ENCODE results near the gene AUTS2.

The AUTS2 gene

GRCh38 chr7:69602522-69602921 is 4.2 kb downstream of the AUTS2 start:
- Histone ChIP-seq H3K4me2 (ENCODE audit: low read depth, low read length, poor library complexity, severe bottlenecking) (peak overlapping the region; percentile 82), H3K9ac (ENCODE audit: low read length) (no peak overlapping the region), H3K36me3 (ENCODE audit: low read length) (no peaks in the 10 kb centered on the region), H3K4me3 (ENCODE audit: insufficient read depth, low read length, poor library complexity, severe bottlenecking) (no peak overlapping the region), H4K20me1 (ENCODE audit: low read depth, low read length) (peaks cover 58% of the 10 kb centered on the region), H3K9me3 (ENCODE audit: insufficient read depth, low read length) (no peaks in the 10 kb centered on the region), H2AFZ (ENCODE audit: low read depth, low read length, severe bottlenecking) (no peak overlapping the region), H3K79me2 (ENCODE audit: insufficient read depth, low read length) (peaks cover 80% of the 10 kb centered on the region), H3K27me3 (ENCODE audit: low read length) (no peaks in the 10 kb centered on the region), H3K9me2 (replicated peaks; ENCODE audit: insufficient read depth, low read length) (no peaks in the 10 kb centered on the region), H3F3A (ENCODE audit: insufficient read depth) (peaks cover 7% of the 10 kb centered on the region; the same call in 1 of the 2 replicates), H3K27ac (ENCODE audit: low read depth, low read length) (no peak overlapping the region)
- TF ChIP-seq, protein P1, sequence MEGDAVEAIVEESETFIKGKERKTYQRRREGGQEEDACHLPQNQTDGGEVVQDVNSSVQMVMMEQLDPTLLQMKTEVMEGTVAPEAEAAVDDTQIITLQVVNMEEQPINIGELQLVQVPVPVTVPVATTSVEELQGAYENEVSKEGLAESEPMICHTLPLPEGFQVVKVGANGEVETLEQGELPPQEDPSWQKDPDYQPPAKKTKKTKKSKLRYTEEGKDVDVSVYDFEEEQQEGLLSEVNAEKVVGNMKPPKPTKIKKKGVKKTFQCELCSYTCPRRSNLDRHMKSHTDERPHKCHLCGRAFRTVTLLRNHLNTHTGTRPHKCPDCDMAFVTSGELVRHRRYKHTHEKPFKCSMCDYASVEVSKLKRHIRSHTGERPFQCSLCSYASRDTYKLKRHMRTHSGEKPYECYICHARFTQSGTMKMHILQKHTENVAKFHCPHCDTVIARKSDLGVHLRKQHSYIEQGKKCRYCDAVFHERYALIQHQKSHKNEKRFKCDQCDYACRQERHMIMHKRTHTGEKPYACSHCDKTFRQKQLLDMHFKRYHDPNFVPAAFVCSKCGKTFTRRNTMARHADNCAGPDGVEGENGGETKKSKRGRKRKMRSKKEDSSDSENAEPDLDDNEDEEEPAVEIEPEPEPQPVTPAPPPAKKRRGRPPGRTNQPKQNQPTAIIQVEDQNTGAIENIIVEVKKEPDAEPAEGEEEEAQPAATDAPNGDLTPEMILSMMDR (IDR thresholded peaks at IDR 0.05; ENCODE audit: insufficient read depth, low read length, poor library complexity, severe bottlenecking): no peak
- TF ChIP-seq EZH2phosphoT487 (conservative IDR thresholded peaks at IDR 0.05; ENCODE audit: low read length): no peak

GRCh38 chr7:69603351-69603750 is 5.1 kb downstream of the AUTS2 start:
- peaks cover 6% of the 10 kb centered on the region; the same call in 1 of the 2 replicates for H3F3A ChIP-seq (ENCODE audit: insufficient read depth)
- H3K4me2 ChIP-seq (ENCODE audit: low read depth, low read length, poor library complexity, severe bottlenecking): peak overlapping the region; percentile 82
- peaks cover 65% of the 10 kb centered on the region for H4K20me1 ChIP-seq (ENCODE audit: low read depth, low read length)
- TF ChIP-seq EZH2phosphoT487 (conservative IDR thresholded peaks at IDR 0.05; ENCODE audit: low read length): no peak
- TF ChIP-seq, protein P1 (IDR thresholded peaks at IDR 0.05; ENCODE audit: insufficient read depth, low read length, poor library complexity, severe bottlenecking): no peak
- H3K9me3 ChIP-seq (ENCODE audit: insufficient read depth, low read length): no peaks in the 10 kb centered on the region
- H3K79me2 ChIP-seq (ENCODE audit: insufficient read depth, low read length): peaks cover 88% of the 10 kb centered on the region
- peak overlapping the region; percentile 2 for H3K4me3 ChIP-seq (ENCODE audit: insufficient read depth, low read length, poor library complexity, severe bottlenecking)
- H3K9ac ChIP-seq (ENCODE audit: low read length): no peak overlapping the region
- no peaks in the 10 kb centered on the region for H3K9me2 ChIP-seq (replicated peaks; ENCODE audit: insufficient read depth, low read length)
- no peaks in the 10 kb centered on the region for H3K27me3 ChIP-seq (ENCODE audit: low read length)
- no peak overlapping the region for H2AFZ ChIP-seq (ENCODE audit: low read depth, low read length, severe bottlenecking)
- H3K36me3 ChIP-seq (ENCODE audit: low read length): no peaks in the 10 kb centered on the region
- no peak overlapping the region for H3K27ac ChIP-seq (ENCODE audit: low read depth, low read length)

DNA sequence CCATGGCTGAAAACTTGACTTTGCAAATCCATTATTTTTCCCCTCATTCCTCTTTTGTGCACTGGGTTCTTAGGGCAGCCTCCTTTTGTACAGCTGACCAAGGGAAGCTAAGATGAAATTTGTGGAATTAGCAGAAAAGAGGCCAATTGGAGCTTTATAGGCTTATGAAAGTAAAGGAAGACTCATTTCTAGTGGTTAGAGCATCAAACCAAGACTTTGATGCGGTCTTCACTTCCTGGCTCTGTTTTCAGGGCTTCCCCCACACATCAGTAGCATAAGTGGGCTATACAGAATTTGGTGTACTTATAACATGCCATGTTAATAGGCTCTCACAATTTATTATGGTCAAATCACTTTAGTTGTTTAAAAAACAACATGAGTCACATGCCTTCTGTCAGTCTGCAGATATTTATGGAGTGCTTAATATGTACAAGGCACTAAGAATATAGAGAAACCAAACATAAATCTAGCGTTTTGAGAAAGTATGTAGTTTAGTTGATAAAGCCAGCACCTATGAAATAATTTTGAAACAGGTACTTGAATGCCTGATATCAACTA is 5.7 kb downstream of the AUTS2 start:
- TF ChIP-seq, protein P1 (IDR thresholded peaks at IDR 0.05; ENCODE audit: insufficient read depth, low read length, poor library complexity, severe bottlenecking): no peak
- TF ChIP-seq EZH2phosphoT487 (conservative IDR thresholded peaks at IDR 0.05; ENCODE audit: low read length): no peak
- H3K9ac ChIP-seq (ENCODE audit: low read length): no peak overlapping the region
- H3K9me2 ChIP-seq (replicated peaks; ENCODE audit: insufficient read depth, low read length): no peaks in the 10 kb centered on the region
- peaks cover 6% of the 10 kb centered on the region; the same call in 1 of the 2 replicates for H3F3A ChIP-seq (ENCODE audit: insufficient read depth)
- H2AFZ ChIP-seq (ENCODE audit: low read depth, low read length, severe bottlenecking): no peak overlapping the region
- peaks cover 95% of the 10 kb centered on the region for H3K79me2 ChIP-seq (ENCODE audit: insufficient read depth, low read length)
- peaks cover 72% of the 10 kb centered on the region for H4K20me1 ChIP-seq (ENCODE audit: low read depth, low read length)
- H3K9me3 ChIP-seq (ENCODE audit: insufficient read depth, low read length): no peaks in the 10 kb centered on the region
- H3K27me3 ChIP-seq (ENCODE audit: low read length): no peaks in the 10 kb centered on the region
- no peaks in the 10 kb centered on the region for H3K36me3 ChIP-seq (ENCODE audit: low read length)
- no peak overlapping the region for H3K27ac ChIP-seq (ENCODE audit: low read depth, low read length)
- H3K4me3 ChIP-seq (ENCODE audit: insufficient read depth, low read length, poor library complexity, severe bottlenecking): peak overlapping the region; percentile 19
- peak overlapping the region; percentile 82 for H3K4me2 ChIP-seq (ENCODE audit: low read depth, low read length, poor library complexity, severe bottlenecking)

Measured in SU-DHL-6 (cell line).